Stimulated activated CD8-positive, alpha-beta memory T cell treated with anti-CD3 and anti-CD28 coated beads, Interleukin-15, amount 100 ng/mL, for 48 hours (primary cell): Measurements from ENCODE around the gene MRPL40.
A peak's percentile ranks its signal among the peaks of the same experiment; 100 is the strongest.
"Not testable (repeated sequence)": the region's sequence is repeated elsewhere in the genome, so short reads cannot be mapped to it uniquely, and the experiment has no call there.

Source experiments
- DNase-seq, 2 donors: peaks; one replicate each; pipeline ENCODE4 v3.0.0-alpha.2; 2020; ENCODE audit warnings: low read depth in 2 of 2

Gene MRPL40

DNA sequence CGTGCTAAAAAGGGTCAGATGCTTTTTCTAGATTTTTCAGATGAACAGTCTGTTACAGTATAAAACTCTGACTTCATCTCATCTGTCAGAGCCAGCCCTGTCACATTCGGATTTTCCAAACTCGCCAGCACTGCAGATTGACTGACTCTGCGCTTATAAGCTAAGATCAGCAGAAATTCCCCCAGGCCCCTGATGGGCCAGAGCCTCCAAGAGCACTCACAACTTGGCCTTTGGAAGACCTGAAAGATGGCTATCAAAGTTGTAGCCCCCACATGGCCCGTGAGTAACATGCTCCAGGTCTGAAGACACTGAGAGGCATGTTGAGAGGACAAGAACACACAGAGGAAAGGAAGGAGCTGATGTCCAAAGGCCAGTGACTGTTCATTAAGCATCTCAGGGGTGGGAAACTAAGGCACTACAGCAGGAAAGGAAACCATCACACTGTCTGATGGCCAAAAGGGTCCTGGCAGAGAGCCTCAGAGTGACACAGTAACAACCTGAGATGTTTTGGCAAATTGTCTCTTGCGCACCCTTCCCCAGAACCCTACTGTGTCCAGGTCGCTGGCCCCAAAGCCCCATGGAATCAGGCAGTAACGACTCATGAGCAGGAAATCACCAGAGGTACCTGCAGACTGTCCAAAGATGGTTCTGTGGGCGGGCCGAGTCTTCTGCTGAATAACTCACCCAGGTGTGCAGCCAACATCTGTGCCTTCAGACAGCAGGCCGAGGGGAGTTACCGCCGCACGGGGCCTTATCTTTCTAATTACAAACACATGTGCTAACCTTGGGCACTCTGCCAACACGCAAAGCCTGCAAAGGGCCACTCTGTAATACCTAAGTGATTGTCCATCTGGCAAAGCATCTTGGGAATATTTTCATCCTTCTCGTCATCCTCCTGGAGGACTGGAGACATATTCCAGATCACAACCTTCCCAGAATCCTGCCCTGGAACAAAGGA, 24.4 kb upstream of the MRPL40 start:
- DNase-seq: no peak

DNA sequence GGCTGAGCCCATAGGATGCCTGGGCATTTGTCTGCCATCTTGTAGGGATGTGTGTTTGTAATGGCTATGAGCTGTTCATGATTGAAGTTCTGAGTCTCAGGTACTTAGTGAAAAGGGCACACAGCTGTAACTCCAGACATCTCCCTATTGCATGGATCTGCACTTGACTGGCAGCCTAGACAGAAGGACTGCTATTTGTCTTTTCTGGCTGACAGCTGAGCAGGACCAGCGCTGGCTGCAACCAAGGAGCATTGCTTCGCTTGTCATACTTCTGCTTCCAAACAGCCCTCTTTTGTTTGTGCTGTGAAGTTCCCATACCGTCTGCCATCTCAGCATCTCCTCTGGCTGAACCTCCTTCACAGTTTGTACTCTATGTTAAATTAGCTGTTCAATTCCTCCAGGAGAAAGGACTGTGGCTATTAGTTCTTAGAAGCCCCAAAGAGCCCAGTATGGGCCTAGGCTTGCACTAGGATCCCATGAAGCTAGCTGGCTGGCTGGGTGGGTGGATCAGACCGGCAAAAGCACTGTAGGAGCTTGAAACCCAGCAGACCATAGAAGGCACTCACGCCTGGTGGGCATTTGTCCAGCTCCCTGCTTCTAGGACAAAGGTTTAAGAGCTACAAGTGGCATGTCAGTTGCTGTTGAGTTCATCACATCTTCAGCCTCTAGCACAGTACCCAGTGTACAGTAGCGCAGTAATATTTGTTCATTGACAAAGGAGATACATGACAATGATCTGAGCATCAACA, 21.2 kb upstream of the MRPL40 start:
- DNase-seq: no peak

DNA sequence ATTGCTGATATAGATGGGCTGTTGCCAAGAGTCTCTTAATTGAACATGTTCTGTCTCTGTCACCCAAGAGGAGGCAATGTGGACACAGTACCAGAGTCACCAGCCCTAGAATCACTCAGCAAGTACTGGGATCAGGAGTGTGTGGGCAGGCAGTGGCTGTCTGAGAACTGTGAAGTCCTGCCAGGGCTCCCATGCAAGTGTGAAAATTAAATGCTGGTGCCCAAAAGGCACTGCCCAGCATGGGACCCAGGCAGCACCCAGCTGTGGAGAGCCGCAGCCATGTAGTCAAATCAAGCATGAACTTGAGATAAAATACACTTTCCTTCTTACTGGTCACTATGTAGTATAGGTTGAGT, 20.7 kb upstream of the MRPL40 start:
- no peak for DNase-seq

DNA sequence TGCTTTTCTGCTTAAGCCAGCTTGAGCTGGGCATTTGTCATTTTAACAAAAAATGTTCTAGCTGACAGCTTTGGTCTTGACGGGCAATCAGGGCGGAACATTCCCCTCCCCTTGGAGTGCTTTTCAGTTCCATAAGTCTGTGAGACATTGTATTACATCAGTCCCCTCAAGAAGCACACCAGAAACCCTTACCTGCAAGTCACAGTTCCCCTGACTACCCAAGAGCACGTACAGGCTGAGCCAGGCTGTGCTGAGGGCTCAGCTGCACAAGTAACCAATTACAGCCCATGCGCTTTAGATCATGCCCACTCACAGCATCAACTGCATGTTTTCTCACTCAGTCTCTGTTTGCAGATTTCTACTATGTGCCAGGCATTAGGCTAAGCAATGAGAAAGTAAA, 19.9 kb upstream of the MRPL40 start:
- DNase-seq: no peak

DNA sequence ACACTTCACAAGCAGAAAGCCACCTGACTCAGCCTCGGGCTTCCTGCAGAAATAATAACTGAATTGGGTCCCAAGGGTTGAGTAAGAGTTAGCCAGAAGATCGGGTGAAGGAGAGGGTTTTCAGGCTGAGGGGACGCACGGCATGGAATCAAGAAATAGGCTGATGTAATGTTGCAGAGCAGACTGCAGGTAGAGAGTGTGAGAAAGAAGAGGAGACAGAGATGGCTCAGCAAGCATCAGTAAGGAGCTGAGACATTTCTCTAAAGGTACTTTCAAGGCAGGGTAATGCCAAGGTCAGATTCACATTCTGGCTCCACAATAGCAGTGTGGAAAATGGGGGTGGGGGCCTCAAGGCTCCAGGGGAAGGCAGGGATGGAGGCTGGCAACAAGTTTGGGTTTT, 19.4 kb upstream of the MRPL40 start:
- no peak for DNase-seq

DNA sequence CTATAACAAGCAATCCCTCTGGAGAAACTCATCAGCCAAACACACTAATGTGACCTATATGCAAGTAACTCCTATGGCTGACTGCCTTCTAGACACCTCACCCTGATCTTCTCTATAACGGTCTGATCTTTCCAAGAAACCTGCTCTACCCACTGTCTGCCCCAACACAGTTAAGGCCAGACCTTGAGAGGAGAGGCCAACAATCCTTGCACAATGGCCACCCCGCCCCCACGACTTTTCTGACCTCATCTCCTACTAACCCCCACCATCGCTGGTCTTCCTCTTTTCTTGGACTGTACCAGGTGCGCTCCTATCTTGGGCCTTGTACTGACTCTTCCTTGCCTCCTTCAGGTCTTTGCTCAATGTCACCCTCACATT, 13.3 kb upstream of the MRPL40 start:
- DNase-seq: no peak

DNA sequence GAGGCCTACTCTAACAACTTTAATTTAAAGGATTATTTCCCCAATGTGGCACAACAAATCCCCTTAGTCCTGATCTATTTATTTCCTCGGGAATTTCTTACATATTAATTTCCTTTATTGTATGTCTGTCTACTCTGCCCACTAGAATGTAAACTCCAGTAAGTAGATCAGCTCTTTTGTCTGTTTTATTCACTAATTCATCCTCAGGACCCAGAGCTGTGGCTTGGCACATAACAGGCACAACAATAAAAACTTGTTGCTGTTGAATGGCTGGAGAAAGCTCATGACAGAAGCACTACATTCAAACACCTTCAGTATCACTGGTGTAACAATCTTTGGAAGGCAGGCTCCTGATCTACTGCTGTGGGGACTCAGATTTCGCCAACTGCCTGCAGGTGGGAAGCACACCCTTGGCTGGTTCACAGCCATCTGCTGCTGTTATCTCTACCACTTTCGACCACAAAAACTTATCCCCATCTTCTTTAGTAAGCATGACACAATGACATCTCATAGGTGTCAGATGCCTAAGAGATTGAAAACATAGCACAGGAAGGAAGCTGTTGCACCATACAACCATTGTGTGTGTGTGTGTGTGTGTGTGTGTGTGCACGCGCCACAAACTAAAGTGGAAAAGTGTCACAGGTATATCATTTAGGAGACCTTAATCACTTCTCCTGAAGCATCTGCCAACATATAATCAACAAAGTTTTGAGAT, 12.7 kb upstream of the MRPL40 start:
- DNase-seq: peak in 1 of 2 donors; percentile 38

DNA sequence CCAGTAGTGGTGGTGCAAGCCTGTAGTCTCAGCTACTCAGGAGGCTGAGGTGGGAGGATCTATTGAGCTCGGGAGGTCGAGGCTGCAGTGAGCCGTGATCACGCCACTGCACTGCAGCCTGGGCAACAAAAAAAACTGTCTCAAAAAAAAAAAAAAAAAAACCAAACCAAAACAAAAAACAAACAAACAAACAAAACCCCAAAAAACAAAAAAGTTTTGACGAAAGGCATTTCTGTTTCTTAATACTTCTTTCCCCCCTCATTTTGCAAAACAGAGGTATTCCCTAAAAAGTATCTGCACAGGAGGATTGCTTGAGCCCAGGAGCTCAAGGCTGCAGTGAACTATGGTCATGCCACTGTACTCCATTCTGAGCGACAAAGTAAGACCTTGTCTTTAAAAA, 12.0 kb upstream of the MRPL40 start:
- no peak for DNase-seq

DNA sequence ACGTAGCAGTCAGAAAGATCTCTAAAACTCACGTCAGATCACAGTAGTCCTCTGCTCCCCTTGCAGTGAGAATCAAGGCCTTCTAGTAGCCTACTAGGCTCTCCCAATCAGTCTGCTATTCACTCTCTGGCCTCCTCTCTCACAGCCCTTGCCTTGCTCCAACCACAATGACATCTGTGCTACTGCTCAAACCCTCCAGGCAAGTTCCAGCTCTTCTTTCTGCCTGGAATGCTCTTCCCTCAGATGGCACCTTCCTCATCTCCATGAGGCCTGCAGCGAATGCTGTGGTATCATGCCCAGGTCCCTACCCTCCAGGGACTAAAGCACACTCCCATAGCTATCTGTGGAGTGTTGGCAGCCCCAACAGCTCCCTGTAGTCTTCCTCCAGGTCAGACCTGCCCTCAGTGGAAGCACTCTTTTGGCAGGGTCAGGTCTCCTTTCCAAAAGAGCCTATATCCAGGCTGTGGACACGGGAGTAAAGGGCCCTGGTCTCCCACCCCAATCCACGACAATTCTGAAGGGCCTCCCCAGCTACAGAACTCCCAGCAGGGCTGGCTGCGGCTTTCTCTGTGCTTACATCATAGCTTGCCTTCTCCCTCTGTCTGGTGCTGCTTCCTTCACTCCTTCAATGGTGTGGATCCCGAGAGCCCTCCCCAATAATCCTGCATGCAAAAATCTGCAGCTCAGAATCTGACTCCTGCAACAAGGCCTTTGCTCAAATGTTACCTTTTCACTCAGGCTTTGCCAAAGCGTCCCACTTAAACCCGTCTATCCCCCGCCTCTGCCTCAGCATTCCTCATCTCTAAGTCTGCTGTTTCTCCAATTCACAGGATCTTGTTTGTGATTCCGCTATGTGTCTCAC, 9.7 kb upstream of the MRPL40 start:
- DNase-seq: no peak

DNA sequence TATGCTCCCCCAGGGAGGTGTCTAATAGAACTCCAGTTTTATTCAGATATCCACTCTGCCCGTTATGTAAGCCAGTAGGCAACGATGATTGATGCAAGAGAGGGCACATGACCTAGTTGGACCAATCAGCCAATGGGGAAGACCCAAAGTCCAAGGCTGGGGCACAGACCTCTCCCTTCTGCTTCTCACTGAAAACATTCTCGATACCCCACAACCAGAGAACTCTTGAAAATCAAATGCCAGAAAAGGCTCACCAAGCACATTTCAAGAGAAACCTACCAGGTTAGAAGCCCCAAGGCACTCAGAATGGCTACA, 8.2 kb upstream of the MRPL40 start:
- no peak for DNase-seq

DNA sequence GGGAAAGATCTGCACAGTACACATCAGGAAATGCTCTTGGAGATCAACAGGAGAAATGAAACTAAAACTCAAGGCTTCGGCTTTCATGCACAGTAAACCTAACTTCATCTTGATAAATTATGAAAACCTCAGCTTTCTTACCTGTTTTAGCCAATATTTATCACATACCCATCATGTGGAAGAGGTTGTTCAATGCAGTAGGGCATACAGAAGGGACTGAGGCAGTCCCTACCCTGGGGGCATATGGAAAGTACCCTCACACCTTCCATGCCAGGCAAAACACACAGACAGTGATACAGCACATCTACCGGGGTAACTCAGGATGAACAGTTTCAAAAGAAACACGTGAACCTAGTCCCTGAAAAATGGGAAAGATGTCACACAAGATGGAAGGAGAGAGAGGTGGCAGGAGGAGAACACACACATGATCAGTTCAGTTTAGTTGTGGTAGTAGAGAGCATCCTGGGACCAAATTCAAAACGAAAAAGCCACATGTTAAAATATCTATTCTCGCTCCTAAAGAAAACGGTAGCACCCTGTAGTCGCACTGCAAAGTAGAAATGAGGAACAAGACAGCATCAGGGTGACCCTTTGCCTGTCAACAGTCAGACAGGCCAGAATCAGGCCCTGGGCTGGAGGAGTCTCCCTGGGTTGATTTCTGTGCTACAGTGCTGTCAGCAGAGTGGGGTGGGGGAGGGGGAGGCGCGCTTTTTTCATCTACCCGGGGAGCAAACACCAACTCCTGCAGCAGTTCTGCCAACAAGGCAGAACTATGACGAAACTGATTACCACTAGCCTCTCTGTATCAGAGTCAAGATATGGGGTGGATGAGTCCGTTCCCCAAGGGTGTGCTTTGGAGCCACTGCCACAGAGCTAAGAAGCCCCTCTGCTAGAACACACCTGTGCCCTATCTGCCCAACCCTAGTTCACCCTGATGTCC, 2.1 kb upstream of the MRPL40 start:
- peak in 1 of 2 donors; percentile 33 for DNase-seq

DNA sequence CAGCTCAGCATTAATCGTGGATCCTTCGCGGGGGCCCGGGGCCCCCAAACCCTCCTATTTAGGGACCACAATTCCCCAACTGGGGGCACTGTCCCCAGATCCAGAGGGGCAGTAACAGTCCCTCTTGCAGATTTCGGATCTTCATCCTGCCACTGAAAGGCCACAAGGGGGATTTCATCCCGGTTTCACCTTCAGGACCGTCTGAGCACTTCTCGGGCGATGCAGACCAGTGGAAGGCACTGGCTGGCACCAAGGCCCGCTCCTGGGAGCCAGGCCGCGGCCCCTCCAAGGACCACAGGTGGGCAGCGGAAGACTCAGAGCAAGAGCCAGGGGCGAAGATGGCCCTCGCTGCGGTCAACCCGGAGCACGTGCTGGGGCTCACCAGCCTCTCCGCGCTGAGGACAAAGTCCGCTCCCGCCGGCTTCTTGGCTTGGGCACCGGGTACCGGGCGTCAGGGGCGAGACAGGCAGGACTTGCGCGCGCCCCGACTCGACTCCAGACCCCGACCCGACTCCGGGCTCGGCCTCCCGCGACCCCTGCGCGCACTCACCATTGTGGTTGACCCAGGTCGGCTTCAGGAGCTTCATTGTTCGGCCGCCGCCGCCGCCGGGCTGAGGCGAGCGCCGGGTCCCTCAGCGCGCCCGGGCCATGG, 1.3 kb upstream of the MRPL40 start:
- DNase-seq: no peak

DNA sequence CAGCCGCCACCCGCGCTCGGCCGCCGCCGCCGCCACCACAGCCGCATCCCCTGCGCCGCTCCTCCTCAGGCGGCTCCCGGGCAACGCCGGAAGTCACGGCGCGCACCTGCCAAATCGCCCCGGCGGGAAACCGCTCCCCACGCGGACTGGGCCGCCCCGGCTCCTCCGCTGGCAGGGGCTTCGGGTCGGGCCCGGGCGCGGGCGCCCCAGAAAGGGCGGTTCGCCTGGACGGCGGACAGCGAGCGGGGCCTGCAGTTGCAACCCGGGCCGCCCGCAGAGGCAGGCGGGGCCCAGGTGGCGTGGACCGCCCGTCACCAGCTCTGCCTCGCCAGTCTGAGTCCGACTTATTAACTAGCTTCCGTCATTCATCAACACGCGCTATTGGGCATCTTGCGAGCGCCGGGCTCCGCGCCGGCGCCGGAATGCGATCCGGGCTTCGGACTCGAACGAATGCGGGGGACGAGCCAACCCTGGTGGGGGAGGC, 654 bp upstream of the MRPL40 start, which contains the start of gene HIRA:
TSS of gene HIRA (minus strand) at position 85 of the 484 bp plus-strand sequence. CDS start 257 bp downstream, outside the sequence.
- DNase-seq: peak; percentile 77 to 81

DNA sequence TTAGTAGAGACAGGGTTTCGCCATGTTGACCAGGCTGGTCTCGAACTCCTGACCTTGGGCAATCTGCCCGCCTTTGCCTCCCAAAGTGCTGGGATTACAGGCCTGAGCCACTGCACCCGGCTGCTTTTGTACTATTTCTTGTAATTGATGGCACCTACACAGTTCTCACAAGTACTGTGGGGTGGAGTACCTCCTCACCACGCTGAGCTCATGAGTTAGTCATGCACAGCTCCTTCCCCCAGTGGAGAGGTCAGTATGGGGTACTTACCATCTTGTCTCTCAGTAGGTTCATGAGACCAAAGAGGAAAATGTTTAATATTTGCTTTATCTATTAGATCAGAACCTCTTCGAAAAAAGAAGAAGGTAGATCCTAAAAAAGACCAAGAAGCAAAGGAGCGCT, 2.1 kb downstream of the MRPL40 start:
- DNase-seq: no peak

DNA sequence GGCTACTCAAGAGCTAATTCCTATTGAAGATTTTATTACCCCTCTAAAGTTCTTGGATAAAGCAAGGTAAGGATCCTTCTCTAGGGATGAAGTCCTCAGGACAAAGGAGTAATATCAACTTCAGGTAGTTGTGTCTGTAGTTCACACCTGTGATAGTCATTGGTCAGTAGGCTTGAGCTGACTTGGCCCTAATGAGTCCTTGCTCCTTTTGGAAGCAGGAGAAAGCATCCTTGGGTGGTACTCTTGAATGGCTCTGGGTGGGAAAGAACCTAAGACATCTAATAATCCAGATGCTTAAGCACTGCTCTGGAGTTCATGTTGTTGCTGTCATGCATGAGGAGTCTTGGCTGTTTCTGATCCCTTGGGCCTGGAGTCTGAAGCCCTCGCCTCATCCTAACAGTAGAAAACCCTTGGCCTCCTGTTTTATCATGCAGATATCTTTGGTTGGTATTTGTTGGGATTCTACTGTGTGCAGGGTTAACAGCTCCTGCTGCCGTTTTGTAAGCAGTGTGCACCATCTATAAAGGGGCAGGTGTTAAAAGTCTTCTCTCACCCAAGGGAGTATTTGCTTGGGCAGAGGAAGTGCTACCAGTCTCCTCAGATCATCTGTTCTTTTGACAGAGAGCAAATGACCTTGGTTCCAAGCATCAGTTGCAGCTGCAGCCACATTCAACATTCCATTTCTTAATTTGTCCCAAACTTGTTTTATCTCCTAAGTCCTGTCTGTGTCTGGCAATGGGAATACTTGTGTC, 2.7 kb downstream of the MRPL40 start:
- no peak for DNase-seq

DNA sequence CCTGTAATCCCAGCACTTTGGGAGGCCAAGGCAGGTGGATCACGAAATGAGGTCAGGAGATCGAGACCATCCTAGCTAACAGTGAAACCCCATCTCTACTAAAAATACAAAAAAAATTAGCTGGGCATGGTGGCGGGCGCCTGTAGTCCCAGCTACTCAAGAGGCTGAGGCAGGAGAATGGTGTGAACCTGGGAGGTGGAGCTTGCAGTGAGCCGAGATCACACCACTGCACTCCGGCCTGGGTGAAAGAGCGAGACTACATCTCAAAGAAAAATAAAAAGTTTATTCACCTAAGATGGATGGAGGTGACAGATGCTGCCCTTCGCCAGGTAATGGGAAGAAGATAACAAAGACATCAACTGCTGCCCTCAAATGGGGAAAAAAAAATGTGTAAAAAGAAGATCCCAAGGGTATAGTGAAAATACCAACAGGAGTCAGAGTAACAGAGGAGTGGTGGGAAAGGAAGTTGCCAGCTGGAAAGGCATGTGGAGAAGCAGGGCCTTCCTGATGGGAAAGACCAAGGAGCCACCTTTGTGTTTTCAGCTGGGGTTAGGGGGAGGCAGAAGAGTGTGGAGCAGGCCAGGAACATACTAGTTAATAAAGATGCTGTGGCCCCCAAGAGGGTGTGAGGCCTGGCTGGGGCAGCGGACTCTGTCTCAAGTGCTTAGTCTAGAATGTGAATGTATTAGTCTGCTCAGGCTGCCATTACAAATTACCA, 4.3 kb downstream of the MRPL40 start:
- not testable (repeated sequence) for DNase-seq

DNA sequence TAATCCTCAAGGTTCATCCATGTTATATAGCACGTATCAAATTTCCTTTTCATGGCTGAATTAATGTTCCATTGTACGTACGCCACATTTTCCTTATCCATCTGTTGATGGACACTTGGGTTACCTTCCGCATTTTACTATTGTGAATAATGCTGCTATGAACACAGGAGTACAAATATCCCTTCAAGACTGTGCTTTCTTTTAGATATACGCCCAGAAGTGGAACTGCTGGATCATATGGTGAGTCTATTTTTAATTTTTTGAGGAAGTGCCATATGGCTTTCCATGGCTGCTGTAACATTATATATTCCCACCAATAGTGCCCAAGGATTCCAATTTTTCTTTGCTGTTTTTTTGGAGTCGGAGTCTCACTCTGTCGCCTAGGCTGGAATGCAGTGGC, 6.0 kb downstream of the MRPL40 start:
- no peak for DNase-seq
